ENCODE results near the gene TTYH3. TPM values are rescaled to one million over a fixed set of nuclear protein-coding genes. Genes with fewer than 3 reads are reported as not detected.

TTYH3 gene
- total RNA-seq, 2 experiments from 2014 or later: 23.8 to 63.6 TPM

DNA sequence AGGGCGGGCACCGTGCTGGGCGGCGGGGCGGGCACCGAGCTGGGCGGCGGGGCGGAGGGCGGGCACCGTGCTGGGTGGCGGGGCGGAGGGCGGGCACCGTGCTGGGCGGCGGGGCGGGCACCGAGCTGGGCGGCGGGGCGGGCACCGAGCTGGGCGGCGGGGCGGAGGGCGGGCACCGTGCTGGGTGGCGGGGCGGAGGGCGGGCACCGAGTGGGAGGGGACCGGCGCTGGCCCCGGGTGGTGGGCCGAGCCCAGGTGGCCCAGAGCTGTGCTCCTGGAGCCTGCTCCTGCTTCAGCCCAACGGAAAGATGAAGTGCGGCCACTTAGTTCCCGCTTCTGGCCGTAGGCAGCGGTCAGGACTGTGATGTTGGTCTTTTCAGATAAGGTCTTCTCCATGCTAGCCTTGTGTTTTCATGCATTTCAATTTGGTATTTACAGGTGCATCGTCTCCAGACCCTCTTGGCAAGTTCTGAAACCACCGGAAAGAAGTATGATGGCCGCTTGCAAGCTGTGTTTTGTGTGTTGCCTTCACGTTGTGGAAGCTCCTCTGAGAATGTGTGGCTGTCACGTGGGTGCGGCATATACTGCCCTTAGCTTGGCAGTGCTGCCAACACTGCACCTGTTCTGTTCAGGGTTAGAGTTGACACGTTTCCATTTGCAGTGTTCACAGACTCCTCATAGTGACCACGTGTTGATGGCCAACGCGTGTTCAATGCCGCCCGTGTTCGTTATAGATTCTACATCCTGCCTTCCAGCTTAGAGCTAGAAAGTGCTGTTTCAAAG, 47.8 kb upstream of the TTYH3 start:
- BruUV-seq (replicated peaks): no TSS peak

DNA sequence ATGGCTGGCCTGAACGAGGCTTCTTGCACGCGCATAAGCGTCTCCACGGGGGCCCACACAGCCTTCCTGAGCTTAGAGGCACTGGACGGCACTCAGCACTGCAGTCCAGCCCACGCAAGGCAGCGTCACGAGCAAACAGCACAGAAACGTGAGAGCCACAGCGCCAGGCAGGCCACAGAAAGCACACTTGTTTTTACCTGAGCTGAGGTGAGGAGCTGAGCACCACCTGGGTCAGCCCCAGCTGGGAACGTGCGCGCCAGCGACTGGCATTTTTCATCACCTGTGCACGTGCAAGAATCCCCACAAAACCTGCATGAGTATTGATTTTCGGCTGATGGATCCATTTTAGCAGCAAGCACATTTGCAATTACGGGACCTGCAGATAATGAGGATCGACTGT, 46.3 kb upstream of the TTYH3 start:
- H3K27ac ChIP-seq (ENCODE audit: low read depth, low read length, poor library complexity, severe bottlenecking): no peak overlapping the region
- ChIA-PET POLR2A (no interaction called here), CTCF (ENCODE audit: unreplicated experiment) (no interaction called here)
- H3K4me2 ChIP-seq (ENCODE audit: low read length): no peak overlapping the region
- intact Hi-C loops (cut with micrococcal nuclease; ENCODE audit: unreplicated experiment): no loop called here
- H4K20me1 ChIP-seq (ENCODE audit: insufficient read depth, low read length): no peaks in the 10 kb centered on the region
- DNase-seq (ENCODE audit: low spot score): no peak
- TF ChIP-seq, protein P1, sequence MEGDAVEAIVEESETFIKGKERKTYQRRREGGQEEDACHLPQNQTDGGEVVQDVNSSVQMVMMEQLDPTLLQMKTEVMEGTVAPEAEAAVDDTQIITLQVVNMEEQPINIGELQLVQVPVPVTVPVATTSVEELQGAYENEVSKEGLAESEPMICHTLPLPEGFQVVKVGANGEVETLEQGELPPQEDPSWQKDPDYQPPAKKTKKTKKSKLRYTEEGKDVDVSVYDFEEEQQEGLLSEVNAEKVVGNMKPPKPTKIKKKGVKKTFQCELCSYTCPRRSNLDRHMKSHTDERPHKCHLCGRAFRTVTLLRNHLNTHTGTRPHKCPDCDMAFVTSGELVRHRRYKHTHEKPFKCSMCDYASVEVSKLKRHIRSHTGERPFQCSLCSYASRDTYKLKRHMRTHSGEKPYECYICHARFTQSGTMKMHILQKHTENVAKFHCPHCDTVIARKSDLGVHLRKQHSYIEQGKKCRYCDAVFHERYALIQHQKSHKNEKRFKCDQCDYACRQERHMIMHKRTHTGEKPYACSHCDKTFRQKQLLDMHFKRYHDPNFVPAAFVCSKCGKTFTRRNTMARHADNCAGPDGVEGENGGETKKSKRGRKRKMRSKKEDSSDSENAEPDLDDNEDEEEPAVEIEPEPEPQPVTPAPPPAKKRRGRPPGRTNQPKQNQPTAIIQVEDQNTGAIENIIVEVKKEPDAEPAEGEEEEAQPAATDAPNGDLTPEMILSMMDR (conservative IDR thresholded peaks at IDR 0.05; ENCODE audit: low read length): no peak
- no peak for TF ChIP-seq EZH2phosphoT487 (IDR thresholded peaks at IDR 0.05; ENCODE audit: borderline replicate concordance, low read depth, low read length)
- no TSS peak for BruUV-seq (replicated peaks)
- no peaks in the 10 kb centered on the region for H3K9me2 ChIP-seq (ENCODE audit: insufficient read depth, low read length)
- no peak overlapping the region for H2AFZ ChIP-seq (ENCODE audit: low read length)
- H3K9me3 ChIP-seq (ENCODE audit: low read length): no peaks in the 10 kb centered on the region
- no peaks in the 10 kb centered on the region for H3K36me3 ChIP-seq (ENCODE audit: insufficient read depth, low read length)
- H3K4me1 ChIP-seq (ENCODE audit: insufficient read depth, low read length, poor library complexity, severe bottlenecking): peaks cover 5% of the 10 kb centered on the region
- no peak overlapping the region for H3K4me3 ChIP-seq (ENCODE audit: low read depth, low read length, poor library complexity, severe bottlenecking)
- H3K79me2 ChIP-seq (ENCODE audit: insufficient read depth, low read depth, low read length): no peaks in the 10 kb centered on the region

More for the DNA sequence above, 47.8 kb upstream of the TTYH3 start:
- intact Hi-C loops (cut with micrococcal nuclease; ENCODE audit: unreplicated experiment): no loop called here
- no peak overlapping the region for H3K27ac ChIP-seq (ENCODE audit: low read depth, low read length, poor library complexity, severe bottlenecking)
- no peaks in the 10 kb centered on the region for H3K36me3 ChIP-seq (ENCODE audit: insufficient read depth, low read length)
- peaks cover 6% of the 10 kb centered on the region for H3K4me1 ChIP-seq (ENCODE audit: insufficient read depth, low read length, poor library complexity, severe bottlenecking)
- ChIA-PET CTCF (ENCODE audit: unreplicated experiment) (interaction anchor here (0.6 kb wide), 1 partner anchor 29 kb away, joined by 3 read pairs; no protein-coding TSS in a partner anchor), POLR2A (interaction anchor here (0.5 kb wide), 2 partner anchors 126 to 633 kb away, joined by 3 to 7 read pairs; no protein-coding TSS in a partner anchor)
- H3K4me3 ChIP-seq (ENCODE audit: low read depth, low read length, poor library complexity, severe bottlenecking): no peak overlapping the region
- H3K9me3 ChIP-seq (ENCODE audit: low read length): no peaks in the 10 kb centered on the region
- H3K9me2 ChIP-seq (ENCODE audit: insufficient read depth, low read length): no peaks in the 10 kb centered on the region
- no peak for TF ChIP-seq EZH2phosphoT487 (IDR thresholded peaks at IDR 0.05; ENCODE audit: borderline replicate concordance, low read depth, low read length)
- TF ChIP-seq, protein P1 (conservative IDR thresholded peaks at IDR 0.05; ENCODE audit: low read length): no peak
- DNase-seq (ENCODE audit: low spot score): no peak
- H3K79me2 ChIP-seq (ENCODE audit: insufficient read depth, low read depth, low read length): no peaks in the 10 kb centered on the region
- H3K4me2 ChIP-seq (ENCODE audit: low read length): no peak overlapping the region
- no peaks in the 10 kb centered on the region for H4K20me1 ChIP-seq (ENCODE audit: insufficient read depth, low read length)
- no peak overlapping the region for H2AFZ ChIP-seq (ENCODE audit: low read length)

Data from OCI-LY7 (cell line).